NCI-H446 (cell line): ENCODE results near the gene MDN1.
"Not testable (repeated sequence)": the region's sequence is repeated elsewhere in the genome, so short reads cannot be mapped to it uniquely, and the experiment has no call there.

Source experiments
- DNase-seq, 2 experiments: peaks; one replicate each; lab custom pipeline; 2025; lab: John Stamatoyannopoulos, UW

MDN1 gene

DNA sequence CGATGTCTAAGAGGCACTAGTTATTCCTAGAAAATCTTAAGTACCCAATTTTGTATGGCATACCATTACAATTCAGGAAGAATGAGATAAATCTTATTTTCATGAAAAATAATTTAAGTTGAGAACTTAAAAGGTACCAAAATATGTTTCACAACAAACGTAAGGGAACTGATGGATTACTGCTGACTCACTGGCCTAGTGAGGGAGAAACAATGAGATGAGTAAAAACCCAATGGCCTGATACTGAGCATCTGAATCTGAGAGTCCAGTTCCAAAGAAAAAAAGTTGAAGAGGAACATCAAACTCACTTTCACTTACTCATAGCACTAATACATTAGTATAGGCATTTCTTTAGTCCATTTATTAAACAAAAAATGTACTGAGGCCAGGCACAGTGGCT lies 56.0 kb downstream of the MDN1 start:
- DNase-seq: no peak

GRCh38 chr6:89758830-89759229 lies 60.8 kb downstream of the MDN1 start:
- DNase-seq: no peak

DNA sequence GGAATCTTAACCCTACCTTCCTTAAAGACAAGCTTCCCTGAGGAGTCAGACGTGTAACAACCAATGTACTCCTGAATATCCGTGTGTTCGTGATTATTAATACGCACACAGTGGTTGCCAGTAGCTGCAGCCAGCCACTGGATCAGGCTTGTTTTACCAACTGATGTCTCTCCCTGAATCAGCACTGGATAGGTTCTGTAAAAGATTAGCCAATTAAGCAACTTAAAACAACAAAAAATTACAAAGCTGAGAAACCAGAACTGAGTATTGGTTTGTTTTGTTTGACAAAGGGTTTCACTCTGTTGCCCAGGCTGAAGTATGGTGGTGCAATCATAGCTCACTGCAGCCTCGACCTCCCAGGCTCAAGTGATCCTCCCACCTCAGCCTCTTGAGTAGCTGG lies 69.3 kb downstream of the MDN1 start:
- DNase-seq: no peak

GRCh38 chr6:89749918-89750317 lies 69.7 kb downstream of the MDN1 start:
- DNase-seq: no peak

DNA sequence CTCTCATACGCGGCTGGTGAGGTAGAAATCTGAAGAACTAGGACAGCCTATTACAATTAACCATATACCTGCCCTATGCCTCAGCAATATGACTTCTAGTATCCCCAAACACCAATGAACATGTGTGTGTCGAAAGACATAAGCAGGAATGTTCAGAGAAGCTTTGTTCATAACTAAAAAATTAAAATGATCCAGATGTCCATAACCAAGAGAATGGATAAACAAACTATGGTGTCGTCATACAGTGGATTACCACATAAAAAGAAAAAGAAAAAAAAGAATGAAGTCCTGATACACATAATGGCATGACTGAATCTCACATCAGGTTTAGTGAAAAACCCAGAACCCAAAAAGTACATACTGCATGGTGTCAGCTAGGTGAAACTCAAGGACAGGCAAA lies 73.9 kb downstream of the MDN1 start:
- no peak for DNase-seq

DNA sequence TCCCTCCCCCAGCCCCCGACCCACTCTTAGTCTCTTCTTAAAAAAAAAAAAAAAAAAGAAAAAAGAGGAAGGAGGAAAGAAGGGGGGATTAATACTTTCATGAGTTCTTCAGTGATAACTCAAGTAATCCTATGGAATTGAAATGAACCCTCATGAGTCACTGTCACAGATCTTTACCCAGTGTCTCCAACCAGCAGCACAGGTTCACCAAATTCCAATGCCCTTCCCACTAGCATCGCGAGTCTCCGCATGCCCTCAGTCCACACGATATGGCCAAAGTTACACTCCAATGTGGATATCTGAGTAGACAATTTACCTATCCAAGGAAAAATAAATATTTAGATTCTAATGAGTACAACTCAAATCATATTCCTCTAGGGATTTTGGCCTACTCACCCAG lies 74.5 kb downstream of the MDN1 start:
- no peak for DNase-seq

- DNase-seq: no peak
These were observed 82.7 kb downstream of the MDN1 start for GRCh38 chr6:89736893-89737292.

DNA sequence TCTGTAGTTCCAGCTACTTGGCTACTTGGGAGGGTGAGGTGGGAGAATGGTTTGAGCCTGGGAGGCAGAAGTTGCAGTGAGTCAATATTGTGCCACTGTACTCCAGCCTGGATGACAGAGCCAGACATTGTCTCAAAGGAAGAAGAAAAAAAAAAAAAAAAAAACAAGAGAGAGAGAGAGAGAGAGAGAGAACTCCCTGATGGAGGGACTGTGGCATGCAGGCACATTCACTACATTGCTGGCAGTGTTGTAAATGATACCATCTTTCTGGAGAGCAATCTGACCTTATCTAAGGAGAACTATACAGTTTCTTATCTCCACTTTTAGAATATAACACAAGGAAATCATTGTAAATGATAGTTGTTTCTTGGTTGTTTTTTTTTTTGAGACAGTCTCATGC lies 85.1 kb downstream of the MDN1 start:
- DNase-seq: no peak

DNA sequence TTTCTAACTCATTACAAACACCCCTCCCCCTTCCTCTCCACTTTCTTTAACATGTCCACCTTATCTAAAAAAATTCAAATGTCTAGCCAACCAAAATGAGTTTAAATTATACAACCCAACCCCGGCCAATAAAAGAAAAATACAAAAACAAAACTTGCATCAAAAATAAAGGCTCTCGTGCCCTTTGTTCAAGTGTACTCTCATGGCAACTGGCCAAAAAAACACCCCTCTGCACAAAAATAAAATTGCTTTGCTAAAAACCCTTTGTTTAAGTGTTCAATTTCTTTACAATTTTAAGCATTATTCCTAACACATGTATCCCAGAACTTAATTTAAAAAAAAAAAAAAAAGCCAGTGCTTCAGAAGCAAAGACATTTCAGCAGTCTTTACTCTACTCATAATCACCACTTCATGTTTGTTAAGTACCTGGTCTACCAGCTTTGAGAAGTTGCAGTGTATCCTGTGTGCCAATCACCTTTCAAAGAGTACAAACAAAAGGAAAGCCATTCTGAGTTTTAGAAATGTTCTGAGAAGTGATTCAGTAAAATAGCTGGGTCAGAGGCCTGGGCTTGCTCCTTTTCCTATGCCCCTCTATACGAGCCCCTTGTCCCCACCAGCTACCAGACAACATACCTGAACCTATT lies 87.5 kb downstream of the MDN1 start:
- no peak for DNase-seq

GRCh38 chr6:89731262-89731661 lies 88.3 kb downstream of the MDN1 start:
- not testable (repeated sequence) for DNase-seq

- DNase-seq: no peak
These were observed 89.8 kb downstream of the MDN1 start for GRCh38 chr6:89729818-89730217.

GRCh38 chr6:89727501-89727900 lies 92.1 kb downstream of the MDN1 start:
- DNase-seq: no peak

DNA sequence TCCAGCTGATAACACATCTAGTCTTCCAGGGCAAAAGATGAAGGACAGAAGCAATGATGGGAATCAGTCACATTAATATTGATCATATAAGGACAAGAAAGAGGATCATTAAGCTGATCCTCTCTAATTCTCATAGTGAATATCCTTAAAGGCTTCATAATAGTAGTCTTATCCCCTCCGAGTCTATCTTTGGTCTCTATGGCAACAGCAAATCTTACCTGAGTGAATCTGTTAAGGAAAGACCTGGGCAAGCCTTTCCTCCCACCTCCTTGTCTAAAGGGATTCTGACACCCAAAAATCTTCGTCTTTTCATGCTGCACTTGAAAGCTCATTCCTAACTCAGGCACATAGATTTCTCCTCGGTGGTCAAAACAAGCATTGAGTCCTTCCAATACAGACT lies 94.6 kb downstream of the MDN1 start:
- no peak for DNase-seq

- DNase-seq: no peak
These were observed 96.5 kb downstream of the MDN1 start for GRCh38 chr6:89723046-89723445.

DNA sequence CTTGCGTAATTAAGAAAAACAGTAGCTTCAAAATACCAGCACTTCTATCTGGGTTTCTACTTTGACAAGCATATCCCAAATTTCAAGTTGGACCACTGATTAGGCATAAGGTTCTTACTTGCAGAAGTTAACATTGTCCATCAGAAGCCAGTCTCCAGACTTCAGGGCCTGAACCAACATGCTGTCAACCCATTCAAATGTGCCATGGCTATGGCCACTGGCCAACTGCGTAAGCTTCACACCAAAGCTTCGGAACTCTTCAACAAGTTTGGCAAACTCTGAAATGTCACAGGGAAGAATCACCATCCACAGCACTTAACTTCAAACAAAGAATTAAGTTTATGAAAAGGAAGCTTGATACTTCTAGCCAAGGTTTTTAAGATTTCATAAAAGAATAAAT lies 103.1 kb downstream of the MDN1 start:
- DNase-seq: no peak

GRCh38 chr6:89711801-89712200 lies 107.8 kb downstream of the MDN1 start:
- DNase-seq: no peak

DNA sequence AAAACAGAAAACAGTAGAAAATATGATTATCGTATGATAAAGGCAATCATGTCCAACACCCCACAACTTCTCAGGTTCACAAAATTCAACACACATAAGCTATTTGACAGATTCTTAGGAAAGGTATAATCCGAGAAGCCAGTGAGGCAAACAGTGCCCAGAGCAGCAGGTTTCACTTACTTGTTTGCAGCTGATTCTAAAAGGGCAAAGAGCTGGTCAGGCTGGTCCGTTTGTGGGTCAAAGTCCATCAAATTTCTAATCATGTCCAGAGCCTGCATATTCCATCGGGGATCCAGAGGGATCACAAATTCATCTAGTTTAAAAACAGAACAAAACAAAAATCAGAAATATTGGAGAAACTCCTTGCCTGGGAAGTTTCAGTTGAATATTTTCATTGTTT lies 111.3 kb downstream of the MDN1 start:
- no peak for DNase-seq

DNA sequence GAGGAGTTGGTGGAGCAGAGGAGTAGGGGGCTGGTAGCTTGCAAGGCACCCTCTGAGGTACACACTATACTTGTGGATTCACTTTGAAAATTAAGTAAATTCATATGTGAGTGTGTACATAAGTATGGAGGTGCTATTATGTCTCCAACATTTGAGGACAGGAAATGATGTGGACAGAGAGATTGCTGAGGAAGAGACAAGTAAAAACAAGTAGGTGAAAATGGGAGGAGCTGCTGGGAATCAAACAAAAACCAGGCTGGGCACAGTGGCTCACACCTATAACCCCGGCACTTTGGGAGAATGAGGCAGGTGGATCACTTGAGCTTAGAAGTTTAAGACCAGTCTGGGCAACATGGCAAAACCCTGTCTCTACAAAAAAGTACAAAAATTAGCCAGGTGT lies 111.8 kb downstream of the MDN1 start:
- DNase-seq: no peak

DNA sequence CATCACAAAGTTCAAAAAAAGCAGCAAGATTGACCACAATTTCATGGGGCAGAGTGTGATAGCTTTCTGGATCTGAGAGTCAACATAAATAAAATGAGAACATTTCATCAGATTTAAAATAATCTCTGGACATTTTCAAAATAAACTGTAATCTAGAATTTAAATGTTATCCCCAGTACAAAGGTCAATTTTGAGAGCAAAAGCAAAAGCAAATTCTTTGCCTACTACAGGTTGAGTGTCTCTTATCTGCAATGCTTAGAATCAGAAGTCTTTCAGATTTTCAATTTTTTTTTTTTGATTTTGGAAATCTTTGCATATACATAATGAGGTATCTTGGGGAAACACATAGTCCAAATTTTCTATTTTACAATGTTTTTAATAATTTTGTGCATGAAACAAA lies 113.5 kb downstream of the MDN1 start:
- DNase-seq: no peak

DNA sequence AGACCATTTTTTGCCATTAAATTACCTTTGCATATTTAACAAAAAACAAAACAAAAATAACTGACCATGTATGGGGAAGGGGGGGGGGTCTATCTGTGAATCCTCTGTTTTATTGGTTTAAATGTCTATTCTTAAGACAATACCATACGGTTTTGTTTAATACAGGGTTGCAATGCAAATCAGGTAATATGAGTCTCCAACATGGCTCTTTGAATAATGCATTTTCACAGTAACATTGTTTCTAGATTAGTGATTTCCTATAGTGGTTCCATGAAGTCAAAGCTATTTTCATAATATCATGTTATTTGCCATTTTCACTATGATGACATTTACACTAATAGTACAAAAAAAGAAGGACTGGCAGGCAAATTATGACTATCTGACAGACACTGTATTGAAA lies 116.3 kb downstream of the MDN1 start:
- DNase-seq: no peak

GRCh38 chr6:89702349-89702748 lies 117.2 kb downstream of the MDN1 start:
- no peak for DNase-seq

DNA sequence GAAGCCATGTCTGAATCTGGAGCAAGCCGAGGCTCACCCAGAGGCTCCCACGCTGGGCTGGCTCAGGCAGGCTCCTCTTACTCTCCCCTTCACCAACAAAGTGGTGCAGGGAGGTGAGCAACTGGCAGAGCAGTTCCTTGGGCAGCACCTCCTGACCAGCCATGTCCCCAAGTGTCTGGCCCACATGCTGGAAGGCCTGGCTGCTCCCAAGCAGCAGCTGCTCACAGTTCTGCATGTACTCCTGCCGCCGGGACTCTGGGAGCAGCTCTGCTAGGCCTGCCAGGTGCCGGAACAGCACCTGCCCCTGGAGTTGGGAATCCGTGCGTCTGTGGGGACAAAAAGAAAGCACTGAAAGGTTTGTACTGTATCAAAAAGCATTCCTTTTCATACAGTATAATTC lies 123.9 kb downstream of the MDN1 start:
- no peak for DNase-seq

- DNase-seq: no peak
These were observed 125.2 kb downstream of the MDN1 start for GRCh38 chr6:89694428-89694827.

GRCh38 chr6:89693207-89693606 lies 126.4 kb downstream of the MDN1 start:
- no peak for DNase-seq

GRCh38 chr6:89692256-89692655 lies 127.3 kb downstream of the MDN1 start:
- no peak for DNase-seq
